Neural cell (in vitro differentiated cells): ENCODE measurements around the gene ECEL1. TPM values are rescaled to one million over a fixed set of nuclear protein-coding genes. Genes with fewer than 3 reads are reported as not detected.
A peak's percentile ranks its signal among the peaks of the same experiment; 100 is the strongest.

Source experiments
- H2AFZ ChIP-seq: fragments of 200-600, 300-800 bp; sonication (generic), shearing (Covaris generic); 2 replicates; pipeline ENCODE4 v1.6.0; 2014; ENCODE audit warnings: low read depth, mild to moderate bottlenecking, antibody characterized with exemption, low read length, moderate library complexity
- H3F3A ChIP-seq: fragments of 200-600 bp; shearing (Covaris generic); 2 replicates; pipeline ENCODE4 v1.6.1; 2016; ENCODE audit warnings: mild to moderate bottlenecking, moderate library complexity, mixed read lengths, antibody characterized with exemption, low read length; ENCODE audit not compliant: insufficient read depth, poor library complexity, severe bottlenecking
- H3K27ac ChIP-seq: fragments of 200-600, 300-800 bp; sonication (generic), shearing (Covaris generic); 2 replicates; pipeline ENCODE4 v1.5.1; 2014; ENCODE audit warnings: mild to moderate bottlenecking, low read length, moderate library complexity
- H3K27me3 ChIP-seq: fragments of 300-800, 200-600 bp; sonication (generic), shearing (Covaris generic); 2 replicates; pipeline ENCODE4 v1.6.0; 2014; ENCODE audit warnings: mild to moderate bottlenecking, low read depth, low read length, moderate library complexity; ENCODE audit not compliant: insufficient read depth
- H3K36me3 ChIP-seq: fragments of 300-800, 200-600 bp; sonication (generic), shearing (Covaris generic); 2 replicates; pipeline ENCODE4 v1.5.1; 2014; ENCODE audit warnings: mild to moderate bottlenecking, antibody characterized with exemption, low read length, moderate library complexity; ENCODE audit not compliant: insufficient read depth
- H3K4me2 ChIP-seq: fragments of 300-800, 200-600 bp; sonication (generic), shearing (Covaris generic); 2 replicates; pipeline ENCODE4 v1.6.0; 2014; ENCODE audit warnings: mild to moderate bottlenecking, low read length
- H3K4me3 ChIP-seq: fragments of 300-800, 200-600 bp; sonication (generic), shearing (Covaris generic); 2 replicates; pipeline ENCODE4 v1.5.1; 2014; ENCODE audit warnings: mild to moderate bottlenecking, low read length, moderate library complexity
- H3K79me2 ChIP-seq: fragments of 200-600 bp; shearing (Covaris generic); replicated peaks from 2 replicates; pipeline ENCODE4 v1.6.0; 2014; ENCODE audit warnings: mild to moderate bottlenecking, low read length, moderate library complexity; ENCODE audit not compliant: insufficient read depth
- H3K9ac ChIP-seq: fragments of 300-800, 200-600 bp; sonication (generic), shearing (Covaris generic); 2 replicates; pipeline ENCODE4 v1.6.1; 2016; ENCODE audit warnings: mild to moderate bottlenecking, low read length, mixed read lengths
- H3K9me2 ChIP-seq: fragments of 200-600 bp; shearing (Covaris generic); 2 replicates; pipeline ENCODE4 v1.6.1; 2016; ENCODE audit warnings: mild to moderate bottlenecking, low read length, mixed read lengths; ENCODE audit not compliant: insufficient read depth
- H3K9me3 ChIP-seq: fragments of 200-600, 300-800 bp; sonication (generic), shearing (Covaris generic); 2 replicates; pipeline ENCODE4 v1.6.1; 2016; ENCODE audit warnings: mild to moderate bottlenecking, mixed run types, low read length, moderate library complexity, mixed read lengths
- H4K20me1 ChIP-seq: fragments of 200-600 bp; shearing (Covaris generic); 2 replicates; pipeline ENCODE4 v1.6.1; 2016; ENCODE audit warnings: mild to moderate bottlenecking, mixed run types; ENCODE audit not compliant: insufficient read depth
- CTCF ChIP-seq: fragments of 450-650 bp; IDR thresholded peaks from 2 replicates; pipeline ENCODE4 v1.5.1; 2014; ENCODE audit warnings: antibody characterized with exemption, mild to moderate bottlenecking, moderate library complexity; ENCODE audit not compliant: poor library complexity, severe bottlenecking
- EP300 ChIP-seq: fragments of 450-650 bp; conservative IDR thresholded peaks from 2 replicates; pipeline ENCODE4 v1.6.1; 2014; ENCODE audit warnings: antibody characterized with exemption, mild to moderate bottlenecking, moderate library complexity; ENCODE audit not compliant: poor library complexity, severe bottlenecking
- EZH2 ChIP-seq: fragments of 200-600, 300-800 bp; shearing (Covaris generic), sonication (generic); IDR thresholded peaks from 2 replicates; pipeline ENCODE4 v1.6.1; 2014; ENCODE audit warnings: antibody characterized with exemption, low read length, borderline replicate concordance, mild to moderate bottlenecking; ENCODE audit not compliant: insufficient read depth, poor library complexity, severe bottlenecking
- POLR2AphosphoS5 ChIP-seq: IDR thresholded peaks from 2 replicates; pipeline ENCODE4 v1.6.1; 2012
- RAD21 ChIP-seq: fragments of 450-650 bp; conservative IDR thresholded peaks from 2 replicates; pipeline ENCODE4 v1.6.1; 2014; ENCODE audit warnings: antibody characterized with exemption, mild to moderate bottlenecking, moderate library complexity
- SMC3 ChIP-seq: fragments of 450-650 bp; conservative IDR thresholded peaks from 2 replicates; pipeline ENCODE4 v1.6.1; 2014; ENCODE audit warnings: antibody characterized with exemption, mild to moderate bottlenecking, moderate library complexity; ENCODE audit not compliant: poor library complexity
- TAF1 ChIP-seq: IDR thresholded peaks from 2 replicates; pipeline ENCODE4 v1.6.1; 2012; ENCODE audit warnings: low read depth
- polyA plus RNA-seq: library from polyadenylated mRNA; depleted of rRNA; stranded (reverse); fragments of >200 nt; gene quantifications from 2 replicates; pipeline ENCODE4 v1.2.3, GENCODE V29; 2014

Gene ECEL1
- polyA plus RNA-seq, 1 donor from 2014 or later: 60.9 TPM

GRCh38 chr2:232488097-232488711 is 570 bp upstream of the ECEL1 start:
- Histone ChIP-seq H4K20me1 (no peaks in the 10 kb centered on the region), H2AFZ (no peak overlapping the region), H3K27ac (peak overlapping the region; percentile 39), H3K9ac (peak overlapping the region; percentile 56), H3K27me3 (peaks cover 45% of the 10 kb centered on the region), H3K36me3 (no peaks in the 10 kb centered on the region), H3K9me2 (no peaks in the 10 kb centered on the region), H3K79me2 (no peaks in the 10 kb centered on the region), H3K4me2 (peak overlapping the region; percentile 39), H3F3A (no peaks in the 10 kb centered on the region), H3K4me3 (peak overlapping the region; percentile 60), H3K9me3 (no peaks in the 10 kb centered on the region)
- TF ChIP-seq EZH2 (no peak), RAD21 (no peak), TAF1 (no peak), EP300 (no peak), CTCF (no peak)

- H3K27me3 ChIP-seq: peaks cover 45% of the 10 kb centered on the region
Measured at GRCh38 chr2:232486558-232487384, 863 bp downstream of the ECEL1 start.

GRCh38 chr2:232485757-232486557 is 1.7 kb downstream of the ECEL1 start:
- H3K79me2 ChIP-seq: no peaks in the 10 kb centered on the region
- no peaks in the 10 kb centered on the region for H3K9me2 ChIP-seq
- TF ChIP-seq RAD21: no peak
- TF ChIP-seq EP300: peak; percentile 42
- TF ChIP-seq POLR2AphosphoS5: no peak
- no peak for TF ChIP-seq EZH2
- peak; percentile 19 for TF ChIP-seq CTCF
- peak; percentile 12 for TF ChIP-seq SMC3
- H3K27me3 ChIP-seq: peaks cover 45% of the 10 kb centered on the region
- no peak overlapping the region for H3K4me2 ChIP-seq
- H2AFZ ChIP-seq: no peak overlapping the region
- H3K27ac ChIP-seq: peak overlapping the region; percentile 48
- no peaks in the 10 kb centered on the region for H3F3A ChIP-seq
- H3K4me3 ChIP-seq: peak overlapping the region; percentile 67
- H4K20me1 ChIP-seq: no peaks in the 10 kb centered on the region
- peak overlapping the region; percentile 62 for H3K9ac ChIP-seq
- no peaks in the 10 kb centered on the region for H3K36me3 ChIP-seq
- no peaks in the 10 kb centered on the region for H3K9me3 ChIP-seq

More at GRCh38 chr2:232486558-232487384, 863 bp downstream of the ECEL1 start:
- Histone ChIP-seq H3K9me2 (no peaks in the 10 kb centered on the region), H3K27ac (peak overlapping the region; percentile 5), H3K36me3 (no peaks in the 10 kb centered on the region), H3K9me3 (no peaks in the 10 kb centered on the region), H3K79me2 (no peaks in the 10 kb centered on the region), H3K4me3 (peak overlapping the region; percentile 67), H3F3A (no peaks in the 10 kb centered on the region), H2AFZ (no peak overlapping the region), H3K4me2 (no peak overlapping the region), H3K9ac (peak overlapping the region; percentile 62), H4K20me1 (no peaks in the 10 kb centered on the region)
- TF ChIP-seq EZH2 (peak; percentile 47), SMC3 (no peak)
